GM12864 (cell line): ENCODE measurements around the gene TDRKH.

Experiments used
- DNase-seq: peaks from one replicate; pipeline ENCODE4 v3.0.0-alpha.2; 2011; ENCODE audit warnings: low read depth
- H3K4me3 ChIP-seq: 2 replicates; pipeline ENCODE4 v1.5.1; 2011; ENCODE audit warnings: mild to moderate bottlenecking, low read depth, low read length, control low read depth
- CTCF ChIP-seq: IDR thresholded peaks from 2 replicates; pipeline ENCODE4 v1.5.1; 2011; ENCODE audit warnings: low read depth, mild to moderate bottlenecking, moderate library complexity, low read length, control low read depth, inconsistent platforms; ENCODE audit errors: missing control alignments

The TDRKH gene

DNA sequence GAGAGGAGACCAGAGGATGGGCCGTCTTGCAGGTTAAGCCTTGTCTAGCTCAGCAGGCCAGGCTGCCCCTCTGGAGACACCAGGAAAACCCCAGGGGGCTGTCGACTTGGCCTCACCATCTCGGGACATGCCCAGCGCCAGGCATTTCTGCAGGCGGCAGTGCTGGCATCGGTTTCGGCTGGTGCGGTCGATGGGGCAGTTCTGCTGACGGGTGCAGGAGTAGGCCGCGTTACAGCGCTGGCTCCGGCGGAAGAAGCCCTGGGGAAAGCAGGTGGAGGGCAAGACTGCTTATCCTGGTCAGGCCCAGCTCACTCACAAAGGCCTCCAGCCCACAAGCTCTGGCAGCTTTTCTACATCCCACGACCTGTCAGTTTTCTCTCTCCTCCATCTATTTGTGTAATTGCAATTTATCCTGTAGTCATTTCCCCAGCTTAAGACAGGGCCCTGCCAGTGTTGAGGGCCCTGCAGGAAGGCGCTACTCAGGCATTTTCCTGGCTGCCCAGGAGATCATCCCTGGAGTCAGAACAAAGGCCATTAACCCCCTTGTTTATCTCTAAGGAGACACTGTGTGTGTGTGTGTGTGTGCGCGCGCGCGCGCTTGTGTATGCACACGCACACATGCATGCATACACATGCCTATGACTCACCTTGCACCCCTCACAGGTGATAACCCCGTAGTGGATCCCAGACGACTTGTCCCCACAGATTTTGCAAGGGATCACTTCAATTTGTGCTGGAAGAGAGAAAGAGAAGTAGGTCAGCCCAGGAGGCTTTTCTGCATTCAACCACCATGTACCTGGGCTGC is 26.4 kb upstream of the TDRKH start:
- no peak overlapping the region for H3K4me3 ChIP-seq
- TF ChIP-seq CTCF, result no peak
- DNase-seq, result no peak

DNA sequence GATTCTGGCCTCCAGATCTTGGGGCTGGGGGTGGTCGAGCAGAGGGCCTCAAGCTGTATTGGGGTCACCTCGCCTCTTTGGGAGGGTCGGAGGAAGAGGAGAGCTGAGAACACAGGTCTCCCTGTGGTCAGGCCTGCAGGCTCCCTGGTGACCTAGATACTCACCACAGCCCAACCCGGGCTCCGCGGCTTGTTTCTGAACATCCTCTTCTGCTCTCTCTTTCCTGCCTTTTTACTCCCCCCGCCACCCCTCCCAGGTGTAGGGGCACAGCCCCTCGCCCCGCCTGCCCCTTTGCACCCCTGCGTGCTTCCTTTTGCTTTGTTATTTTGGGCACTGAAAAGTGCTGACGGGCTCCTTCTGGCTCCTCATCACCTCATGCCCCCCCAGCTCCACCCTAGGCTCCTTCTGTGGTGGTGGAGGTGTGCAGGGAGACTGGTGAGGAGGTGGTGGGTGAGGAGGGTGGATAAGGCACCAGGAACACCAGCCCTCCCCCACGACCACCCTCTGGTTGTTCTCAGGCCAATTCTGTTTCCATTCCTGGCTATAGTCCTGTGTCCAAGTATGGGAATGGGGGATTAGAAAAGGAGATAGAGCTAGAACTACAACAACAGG is 25.5 kb upstream of the TDRKH start:
- no peak for TF ChIP-seq CTCF
- H3K4me3 ChIP-seq, result no peak overlapping the region
- DNase-seq, result no peak

GRCh38 chr1:151814971-151815545 is 24.8 kb upstream of the TDRKH start:
- no peak for TF ChIP-seq CTCF
- H3K4me3 ChIP-seq, result no peak overlapping the region
- no peak for DNase-seq

DNA sequence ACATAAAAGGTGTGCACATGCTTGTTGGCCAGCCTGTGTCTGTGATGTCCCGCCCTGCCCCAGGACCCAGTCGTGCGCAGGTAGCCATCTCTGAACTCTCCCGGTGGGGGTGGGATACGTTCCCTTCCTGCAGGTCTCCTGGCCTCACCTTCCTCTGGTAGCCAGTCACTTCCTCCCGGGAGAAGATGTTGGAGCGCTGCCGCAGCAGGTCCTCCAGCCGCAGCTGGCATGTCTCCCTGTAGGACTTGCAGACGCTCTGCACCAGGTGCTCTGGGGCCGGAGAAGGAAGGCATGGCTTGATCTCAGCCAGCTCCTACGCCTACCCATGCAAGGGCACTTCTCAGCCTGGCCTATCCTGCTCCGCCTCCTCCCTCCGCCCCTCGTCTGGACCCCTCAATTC is 24.1 kb upstream of the TDRKH start:
- H3K4me3 ChIP-seq, result no peak overlapping the region
- DNase-seq, result no peak
- no peak for TF ChIP-seq CTCF

DNA sequence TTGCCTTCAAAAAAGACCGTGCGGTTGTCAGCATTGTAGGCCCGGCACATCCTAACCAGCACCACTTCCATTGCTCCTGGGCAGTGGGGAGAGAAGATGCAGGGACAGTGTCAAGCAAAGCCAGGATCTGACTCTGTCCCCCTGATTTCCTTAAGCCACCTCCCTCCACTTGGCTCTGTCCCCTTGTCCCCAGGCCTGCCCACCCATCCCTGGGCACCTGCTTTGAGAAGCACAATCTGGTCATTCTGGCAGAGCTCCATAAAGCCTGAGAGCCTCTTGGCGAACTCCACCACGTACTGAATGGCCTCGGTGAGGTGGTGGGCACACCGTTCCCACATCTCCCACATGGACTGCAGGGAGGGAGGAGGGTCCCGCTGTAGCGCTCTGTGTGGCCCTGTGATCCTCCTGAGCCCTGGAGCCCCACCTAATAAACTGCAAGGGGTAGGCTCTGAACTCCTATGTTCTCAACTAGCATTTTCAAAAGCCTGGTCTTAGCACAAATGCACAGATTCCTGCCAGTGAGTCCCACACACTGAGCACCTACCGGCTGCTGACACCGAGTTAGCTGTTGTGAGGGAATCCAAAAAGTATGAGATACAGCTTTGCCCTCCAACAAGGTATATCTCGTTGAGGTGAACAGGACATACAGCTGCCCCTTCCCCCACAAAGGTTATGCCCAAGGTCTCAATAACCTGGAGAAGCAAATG is 23.1 kb upstream of the TDRKH start:
- no peak for TF ChIP-seq CTCF
- no peak for DNase-seq
- H3K4me3 ChIP-seq, result no peak overlapping the region

GRCh38 chr1:151811181-151811580 is 20.9 kb upstream of the TDRKH start:
- TF ChIP-seq CTCF, result no peak
- DNase-seq, result no peak

More at GRCh38 chr1:151811181-151811580, 20.9 kb upstream of the TDRKH start:
- H3K4me3 ChIP-seq, result no peak overlapping the region
